Measurements from ENCODE around the gene NBAS. TPM values are rescaled to one million over a fixed set of nuclear protein-coding genes. Genes with fewer than 3 reads are reported as not detected.
A peak's percentile ranks its signal among the peaks of the same experiment; 100 is the strongest.

The NBAS gene
- total and polyA plus RNA-seq, 2 of the 13 experiments (the other 11 are each of a cell fraction or from before 2014, with no cell fraction given), result 33.6 to 58.7 TPM

GRCh38 chr2:15174567-15174966 lies 386.6 kb downstream of the NBAS start (continued):
- TF ChIP-seq DPF2 (CRISPR knock-in tag; IDR thresholded peaks at IDR 0.05; ENCODE audit: borderline replicate concordance, low read depth) (no peak), ZNF12 (CRISPR knock-in tag; IDR thresholded peaks at IDR 0.05) (no peak), ZNF264 (CRISPR knock-in tag; IDR thresholded peaks at IDR 0.05) (no peak), ZNF704 (CRISPR knock-in tag; IDR thresholded peaks at IDR 0.05; ENCODE audit: borderline replicate concordance) (no peak), TBP (CRISPR knock-in tag; IDR thresholded peaks at IDR 0.05) (no peak), GATAD2A (CRISPR knock-in tag; IDR thresholded peaks at IDR 0.05) (peak; percentile 55; the same call in 1 of the 2 replicates), ZNF740 (CRISPR knock-in tag; IDR thresholded peaks at IDR 0.05) (no peak), LRRFIP1 (CRISPR knock-in tag; conservative IDR thresholded peaks at IDR 0.05) (no peak), ZNF776 (CRISPR knock-in tag; IDR thresholded peaks at IDR 0.05) (no peak), HOXD1 (CRISPR knock-in tag; IDR thresholded peaks at IDR 0.05) (no peak), ZNF235 (CRISPR knock-in tag; IDR thresholded peaks at IDR 0.05; ENCODE audit: borderline replicate concordance) (no peak), MTA1 (CRISPR knock-in tag; IDR thresholded peaks at IDR 0.05; ENCODE audit: borderline replicate concordance) (no peak), SP4 (CRISPR knock-in tag; IDR thresholded peaks at IDR 0.05) (no peak), FOXC1 (CRISPR knock-in tag; IDR thresholded peaks at IDR 0.05; ENCODE audit: borderline replicate concordance) (no peak), ZSCAN29 (CRISPR knock-in tag; conservative IDR thresholded peaks at IDR 0.05) (no peak), ZNF598 (CRISPR knock-in tag; IDR thresholded peaks at IDR 0.05; ENCODE audit: borderline replicate concordance) (no peak)
- TF ChIP-seq, protein P1, sequence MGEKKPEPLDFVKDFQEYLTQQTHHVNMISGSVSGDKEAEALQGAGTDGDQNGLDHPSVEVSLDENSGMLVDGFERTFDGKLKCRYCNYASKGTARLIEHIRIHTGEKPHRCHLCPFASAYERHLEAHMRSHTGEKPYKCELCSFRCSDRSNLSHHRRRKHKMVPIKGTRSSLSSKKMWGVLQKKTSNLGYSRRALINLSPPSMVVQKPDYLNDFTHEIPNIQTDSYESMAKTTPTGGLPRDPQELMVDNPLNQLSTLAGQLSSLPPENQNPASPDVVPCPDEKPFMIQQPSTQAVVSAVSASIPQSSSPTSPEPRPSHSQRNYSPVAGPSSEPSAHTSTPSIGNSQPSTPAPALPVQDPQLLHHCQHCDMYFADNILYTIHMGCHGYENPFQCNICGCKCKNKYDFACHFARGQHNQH (CRISPR knock-in tag; IDR thresholded peaks at IDR 0.05), result no peak
- TF ChIP-seq, protein P2, sequence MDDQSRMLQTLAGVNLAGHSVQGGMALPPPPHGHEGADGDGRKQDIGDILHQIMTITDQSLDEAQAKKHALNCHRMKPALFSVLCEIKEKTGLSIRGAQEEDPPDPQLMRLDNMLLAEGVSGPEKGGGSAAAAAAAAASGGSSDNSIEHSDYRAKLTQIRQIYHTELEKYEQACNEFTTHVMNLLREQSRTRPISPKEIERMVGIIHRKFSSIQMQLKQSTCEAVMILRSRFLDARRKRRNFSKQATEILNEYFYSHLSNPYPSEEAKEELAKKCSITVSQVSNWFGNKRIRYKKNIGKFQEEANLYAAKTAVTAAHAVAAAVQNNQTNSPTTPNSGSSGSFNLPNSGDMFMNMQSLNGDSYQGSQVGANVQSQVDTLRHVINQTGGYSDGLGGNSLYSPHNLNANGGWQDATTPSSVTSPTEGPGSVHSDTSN (CRISPR knock-in tag; IDR thresholded peaks at IDR 0.05; ENCODE audit: borderline replicate concordance), result no peak
- TF ChIP-seq, protein P3, sequence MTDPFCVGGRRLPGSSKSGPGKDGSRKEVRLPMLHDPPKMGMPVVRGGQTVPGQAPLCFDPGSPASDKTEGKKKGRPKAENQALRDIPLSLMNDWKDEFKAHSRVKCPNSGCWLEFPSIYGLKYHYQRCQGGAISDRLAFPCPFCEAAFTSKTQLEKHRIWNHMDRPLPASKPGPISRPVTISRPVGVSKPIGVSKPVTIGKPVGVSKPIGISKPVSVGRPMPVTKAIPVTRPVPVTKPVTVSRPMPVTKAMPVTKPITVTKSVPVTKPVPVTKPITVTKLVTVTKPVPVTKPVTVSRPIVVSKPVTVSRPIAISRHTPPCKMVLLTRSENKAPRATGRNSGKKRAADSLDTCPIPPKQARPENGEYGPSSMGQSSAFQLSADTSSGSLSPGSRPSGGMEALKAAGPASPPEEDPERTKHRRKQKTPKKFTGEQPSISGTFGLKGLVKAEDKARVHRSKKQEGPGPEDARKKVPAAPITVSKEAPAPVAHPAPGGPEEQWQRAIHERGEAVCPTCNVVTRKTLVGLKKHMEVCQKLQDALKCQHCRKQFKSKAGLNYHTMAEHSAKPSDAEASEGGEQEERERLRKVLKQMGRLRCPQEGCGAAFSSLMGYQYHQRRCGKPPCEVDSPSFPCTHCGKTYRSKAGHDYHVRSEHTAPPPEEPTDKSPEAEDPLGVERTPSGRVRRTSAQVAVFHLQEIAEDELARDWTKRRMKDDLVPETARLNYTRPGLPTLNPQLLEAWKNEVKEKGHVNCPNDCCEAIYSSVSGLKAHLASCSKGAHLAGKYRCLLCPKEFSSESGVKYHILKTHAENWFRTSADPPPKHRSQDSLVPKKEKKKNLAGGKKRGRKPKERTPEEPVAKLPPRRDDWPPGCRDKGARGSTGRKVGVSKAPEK (CRISPR knock-in tag; IDR thresholded peaks at IDR 0.05; ENCODE audit: borderline replicate concordance), result no peak

Data from HepG2 (cell line).